Measurements from ENCODE around the gene TMEM115.
A peak's percentile ranks its signal among the peaks of the same experiment; 100 is the strongest.

TMEM115 gene

DNA sequence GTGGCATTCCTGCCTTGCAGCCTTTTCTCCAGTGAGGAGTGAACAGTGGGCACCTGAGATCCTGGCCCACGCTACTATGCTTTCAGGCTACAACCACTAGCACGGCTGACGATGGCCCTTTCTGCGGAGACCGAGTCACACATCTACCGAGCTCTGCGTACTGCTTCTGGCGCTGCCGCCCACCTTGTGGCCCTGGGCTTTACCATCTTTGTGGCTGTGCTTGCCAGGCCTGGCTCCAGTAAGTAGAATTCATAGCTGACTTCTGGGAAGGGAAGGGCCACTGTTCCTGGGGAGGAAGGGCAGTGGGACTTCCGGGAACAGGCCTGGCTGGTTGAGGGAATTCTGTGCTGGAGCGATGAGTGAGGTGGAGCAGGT, 8.0 kb downstream of the TMEM115 start:
- no peak for DNase-seq

DNA sequence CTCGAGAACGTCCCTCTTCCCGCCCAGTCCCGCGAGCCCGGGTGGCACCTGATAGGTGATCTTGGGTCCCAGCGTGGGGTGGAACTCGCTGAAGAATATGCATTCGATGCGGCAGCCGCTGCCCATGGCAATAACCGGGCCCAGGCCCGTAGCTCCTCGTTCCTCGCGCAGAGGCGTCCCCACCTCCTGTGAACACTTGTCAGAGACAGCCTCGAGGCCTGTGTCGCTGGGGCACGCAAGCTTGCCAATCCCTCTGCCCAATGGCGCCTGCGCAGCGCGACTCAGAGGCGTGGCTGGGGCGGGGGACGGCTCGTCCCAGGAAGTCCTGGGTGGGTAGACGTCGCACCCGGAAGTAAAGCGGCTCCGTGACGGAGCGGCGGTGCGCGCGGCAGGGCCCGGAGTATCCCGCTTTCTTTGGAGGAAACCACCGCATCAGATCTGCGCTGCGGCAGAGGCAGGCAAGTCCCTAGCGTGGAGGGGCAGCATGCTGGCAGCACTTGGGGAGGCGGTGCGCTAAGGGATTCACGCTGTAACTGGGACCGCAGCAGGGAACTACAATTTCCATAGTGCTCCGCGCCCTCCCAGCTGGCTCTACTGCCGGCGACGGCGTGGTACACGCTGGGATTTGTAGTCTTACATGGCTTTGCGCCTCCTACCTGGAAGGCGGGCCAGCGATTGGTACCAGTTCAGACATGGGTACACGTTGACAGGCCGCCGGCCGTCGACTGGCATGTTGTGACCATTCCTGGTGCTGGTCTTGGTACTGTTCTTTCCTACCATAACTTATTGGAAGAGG, 8.6 kb downstream of the TMEM115 start, which contains the start of the genes CYB561D2 and NPRL2:
CYB561D2 (plus strand) TSS at position 336 of the 796 bp plus-strand sequence. CDS start 572 bp downstream, outside the sequence.
NPRL2 (minus strand) TSS at position 249 of the 796 bp plus-strand sequence; CDS start at position 126, 123 bp downstream.
- peak; percentile 91 for DNase-seq

DNA sequence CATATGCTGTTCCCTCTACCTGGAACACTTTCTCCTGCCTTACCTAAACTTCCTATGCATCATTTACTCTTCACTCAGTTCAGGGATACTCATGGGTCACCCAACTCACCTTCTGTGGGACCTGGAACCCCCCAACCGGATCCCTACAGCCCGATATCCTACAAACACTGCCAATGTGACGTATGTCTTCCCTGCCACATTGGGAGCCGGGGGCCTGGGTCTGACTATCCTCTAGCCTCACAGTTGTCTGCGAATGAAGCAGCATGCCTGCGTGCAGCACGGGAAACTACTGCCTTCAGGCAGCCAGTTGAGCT, 9.2 kb downstream of the TMEM115 start:
- DNase-seq = no peak

DNA sequence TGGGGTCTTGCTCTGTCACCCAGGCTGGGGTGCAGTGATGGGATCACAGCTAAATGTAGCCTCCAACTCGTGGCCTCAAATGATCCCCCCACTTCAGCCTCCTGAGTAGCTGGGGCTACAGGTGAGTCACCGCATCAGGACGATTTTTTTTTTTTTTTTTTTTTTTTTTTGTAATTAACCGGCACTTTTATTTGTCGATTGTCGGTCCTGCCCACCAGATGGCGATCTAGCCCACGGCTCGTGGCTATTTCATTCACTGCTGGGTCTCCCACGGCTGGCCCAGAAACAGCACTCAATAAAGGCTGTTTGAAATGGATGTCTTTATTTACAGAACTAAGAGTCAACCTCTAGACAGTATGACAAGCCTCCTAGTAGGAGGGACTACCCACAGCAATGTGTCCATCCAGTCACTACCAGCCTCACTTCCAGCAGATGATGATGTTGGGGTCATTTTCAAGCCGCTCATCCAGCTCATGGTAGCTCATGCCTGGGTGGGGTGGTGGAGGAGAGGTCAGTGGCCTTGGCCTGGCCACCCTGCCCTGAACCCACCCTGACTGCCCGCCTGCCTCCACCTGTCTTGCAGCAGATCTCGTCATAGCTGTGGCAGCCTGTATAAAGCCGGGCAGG, 12.0 kb downstream of the TMEM115 start:
- DNase-seq = peak; percentile 76

DNA sequence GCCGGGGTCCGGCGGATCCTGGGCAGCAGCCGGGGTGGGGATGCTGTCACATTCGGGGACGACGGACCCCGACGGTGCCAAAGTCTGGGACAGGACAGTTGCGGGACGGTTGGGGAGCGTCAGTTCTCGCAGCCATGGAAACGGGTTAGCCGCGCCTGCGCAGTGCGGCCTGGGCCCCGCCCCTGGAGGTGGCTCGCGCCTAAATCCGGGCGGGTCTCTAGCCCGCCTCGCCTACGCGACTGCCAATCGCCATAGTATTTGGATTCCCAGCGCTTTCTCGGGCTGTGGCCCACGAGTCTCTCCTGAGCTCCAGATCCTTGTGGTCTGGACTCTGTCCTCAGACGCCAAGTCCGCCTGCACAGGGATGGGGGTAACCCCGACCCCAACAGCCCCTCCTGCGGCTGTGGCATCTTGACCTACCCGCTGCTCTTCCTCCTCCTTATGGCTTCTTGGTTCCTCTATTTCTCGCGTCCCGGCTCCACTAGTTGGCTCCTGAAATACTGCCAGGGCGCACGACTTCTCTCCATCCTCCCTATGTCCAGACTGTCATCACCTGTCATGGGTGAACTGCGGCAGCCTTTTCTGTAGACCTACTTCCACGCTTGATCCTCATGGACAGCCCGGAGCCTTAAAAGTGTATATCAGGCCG, 13.6 kb downstream of the TMEM115 start, which contains the start of gene ZMYND10:
ZMYND10 (minus strand) TSS at position 147 of the 649 bp plus-strand sequence. CDS start 153 bp downstream, outside the sequence.
- peak; percentile 51 for DNase-seq

DNA sequence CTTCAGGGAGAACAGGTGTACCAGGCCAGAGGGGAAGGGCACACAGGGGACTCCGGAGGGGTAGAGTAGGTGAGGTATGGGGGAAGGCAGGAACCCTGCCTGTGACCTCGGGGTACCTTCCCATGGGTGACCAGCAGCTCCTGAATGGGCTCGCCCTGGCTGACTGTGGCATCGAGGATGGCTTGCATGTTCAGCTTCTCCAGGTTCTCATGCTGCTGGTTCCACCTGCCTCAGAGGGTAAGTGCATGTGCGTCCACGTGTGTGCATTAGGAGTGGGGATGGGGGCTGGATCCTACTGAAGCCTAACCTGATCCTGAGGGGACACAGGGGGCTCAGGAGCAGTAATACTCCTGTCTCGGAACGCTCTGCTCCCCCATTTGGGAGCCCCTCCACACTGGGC, 14.3 kb downstream of the TMEM115 start:
- no peak for DNase-seq

DNA sequence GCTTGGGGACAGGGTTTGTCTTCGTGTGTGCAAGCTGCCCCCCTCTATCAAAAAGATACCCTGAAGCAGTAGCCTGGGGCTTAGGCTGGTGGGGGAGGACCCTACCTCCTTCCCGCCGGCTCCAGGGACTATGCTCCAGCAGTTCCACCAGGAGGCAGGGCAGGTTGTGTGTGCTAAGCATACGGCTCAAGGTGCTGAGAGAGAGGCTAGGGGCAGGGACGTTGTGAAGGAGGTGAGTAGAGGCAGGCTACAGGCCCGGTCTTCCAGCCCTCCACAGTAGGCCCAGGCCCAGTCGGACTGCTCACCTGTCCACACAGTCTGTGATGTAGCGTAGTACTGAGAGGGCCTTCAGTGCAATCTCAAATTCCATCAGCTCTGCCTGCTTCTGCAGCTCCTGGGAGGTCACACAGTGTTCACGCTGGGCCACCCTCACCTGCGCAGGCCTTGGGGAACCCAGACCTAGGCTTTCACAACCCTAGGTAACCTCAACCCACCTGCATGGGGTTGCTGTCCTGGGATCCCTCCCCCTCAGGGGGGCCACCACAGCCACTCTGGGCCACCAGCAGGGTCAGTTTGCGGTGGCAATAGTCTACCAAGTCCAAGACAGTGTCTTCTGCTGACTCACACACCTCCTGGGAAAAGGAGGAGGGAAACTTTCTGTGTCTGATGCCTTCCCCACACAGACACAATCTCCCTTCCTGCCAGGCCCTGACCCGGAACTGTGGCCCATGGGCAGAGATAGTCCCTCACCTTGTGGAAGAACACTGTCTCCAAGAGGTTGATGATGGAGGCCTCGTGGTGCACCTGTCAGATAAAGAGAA, 16.3 kb downstream of the TMEM115 start:
- DNase-seq = no peak

DNA sequence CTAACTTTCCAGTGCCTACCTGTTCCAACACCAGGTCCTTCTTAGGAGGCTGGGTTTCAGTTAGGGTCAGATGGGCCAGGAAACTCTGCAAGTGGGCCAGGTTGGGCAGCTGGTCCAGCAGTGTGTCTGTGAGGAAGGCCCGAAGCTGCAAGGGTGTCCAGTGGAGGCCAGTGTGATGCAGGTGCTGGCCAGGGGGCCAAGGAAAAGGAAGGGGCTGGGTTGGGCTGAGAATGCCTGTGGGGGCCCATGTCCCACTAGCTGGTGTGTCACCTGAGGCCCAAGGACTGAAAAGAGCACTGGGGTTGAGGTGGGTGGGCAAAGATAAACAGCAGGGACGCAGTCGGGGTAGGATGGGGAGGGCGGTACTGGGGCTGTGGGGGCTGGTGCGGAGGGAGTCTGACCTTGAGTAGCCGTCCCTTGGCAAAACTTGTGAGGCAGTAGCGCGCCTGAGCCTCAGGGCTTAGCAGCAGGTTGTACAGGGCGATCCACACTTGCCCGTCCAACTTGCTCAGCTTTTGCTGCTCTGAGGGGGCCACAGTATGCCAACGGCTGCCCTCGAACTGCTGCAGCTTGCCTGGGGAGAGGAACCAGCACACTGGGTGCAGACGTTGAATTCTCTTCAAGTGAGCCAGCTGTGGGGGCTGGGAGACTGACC, 17.2 kb downstream of the TMEM115 start:
- no peak for DNase-seq

DNA sequence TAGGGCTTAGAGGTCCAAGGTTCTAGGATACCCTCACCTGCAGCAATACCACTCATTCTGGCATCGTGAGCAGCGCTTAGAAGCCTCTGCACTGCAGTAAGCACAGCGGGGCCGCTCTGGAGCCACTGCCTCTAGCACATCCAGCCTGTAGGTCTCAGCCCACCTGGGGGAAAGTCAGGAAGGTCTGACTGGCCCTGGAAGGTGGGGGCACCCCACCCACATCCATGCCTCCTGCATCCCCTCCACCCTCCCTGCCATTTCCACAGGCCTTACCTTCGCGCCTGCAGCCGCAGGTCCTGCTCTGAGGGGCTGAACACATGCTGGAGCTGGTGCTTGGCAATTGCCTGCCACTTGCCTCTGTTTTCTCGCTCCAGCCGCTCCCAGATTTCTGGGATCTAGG, 17.8 kb downstream of the TMEM115 start:
- DNase-seq = no peak

DNA sequence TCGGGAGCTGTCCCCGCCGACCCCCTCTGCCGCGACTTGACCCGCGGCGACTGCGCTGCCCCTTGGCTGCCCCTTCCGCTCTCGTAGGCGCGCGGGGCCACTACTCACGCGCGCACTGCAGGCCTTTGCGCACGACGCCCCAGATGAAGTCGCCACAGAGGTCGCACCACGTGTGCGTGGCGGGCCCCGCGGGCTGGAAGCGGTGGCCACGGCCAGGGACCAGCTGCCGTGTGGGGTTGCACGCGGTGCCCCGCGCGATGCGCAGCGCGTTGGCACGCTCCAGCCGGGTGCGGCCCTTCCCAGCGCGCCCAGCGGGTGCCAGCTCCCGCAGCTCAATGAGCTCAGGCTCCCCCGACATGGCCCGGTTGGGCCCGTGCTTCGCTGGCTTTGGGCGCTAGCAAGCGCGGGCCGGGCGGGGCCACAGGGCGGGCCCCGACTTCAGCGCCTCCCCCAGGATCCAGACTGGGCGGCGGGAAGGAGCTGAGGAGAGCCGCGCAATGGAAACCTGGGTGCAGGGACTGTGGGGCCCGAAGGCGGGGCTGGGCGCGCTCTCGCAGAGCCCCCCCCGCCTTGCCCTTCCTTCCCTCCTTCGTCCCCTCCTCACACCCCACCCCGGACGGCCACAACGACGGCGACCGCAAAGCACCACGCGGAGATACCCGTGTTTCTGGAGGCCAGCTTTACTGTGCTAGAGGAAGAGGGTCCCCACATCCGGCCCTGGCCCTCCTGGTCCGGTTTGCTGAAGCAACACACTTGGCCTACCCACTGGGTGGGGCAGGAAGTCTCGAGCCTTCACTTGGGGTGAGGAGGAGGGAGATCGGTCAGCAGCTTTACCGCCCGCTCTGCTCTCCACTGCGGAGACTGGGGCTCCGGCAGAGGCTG, 18.6 kb downstream of the TMEM115 start, which contains the start of gene RASSF1:
RASSF1 (minus strand) TSS at position 389 of the 882 bp plus-strand sequence; CDS start at position 358, 31 bp downstream.
- DNase-seq = peak; percentile 77

DNA sequence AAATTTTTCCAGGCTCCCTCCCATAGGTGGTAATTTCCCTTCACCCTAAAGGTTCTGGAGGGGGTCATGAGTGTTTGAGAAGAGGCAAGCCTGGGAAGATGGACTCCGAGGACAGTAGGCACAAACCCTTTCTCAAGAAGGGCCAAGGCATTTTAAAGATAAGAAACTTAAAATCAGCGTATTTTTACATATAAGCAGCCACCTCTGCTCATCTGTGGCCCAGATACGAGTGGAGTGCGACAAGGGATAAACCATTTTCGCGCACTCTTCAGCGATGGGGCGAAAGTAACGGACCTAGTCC, 19.2 kb downstream of the TMEM115 start:
- no peak for DNase-seq

DNA sequence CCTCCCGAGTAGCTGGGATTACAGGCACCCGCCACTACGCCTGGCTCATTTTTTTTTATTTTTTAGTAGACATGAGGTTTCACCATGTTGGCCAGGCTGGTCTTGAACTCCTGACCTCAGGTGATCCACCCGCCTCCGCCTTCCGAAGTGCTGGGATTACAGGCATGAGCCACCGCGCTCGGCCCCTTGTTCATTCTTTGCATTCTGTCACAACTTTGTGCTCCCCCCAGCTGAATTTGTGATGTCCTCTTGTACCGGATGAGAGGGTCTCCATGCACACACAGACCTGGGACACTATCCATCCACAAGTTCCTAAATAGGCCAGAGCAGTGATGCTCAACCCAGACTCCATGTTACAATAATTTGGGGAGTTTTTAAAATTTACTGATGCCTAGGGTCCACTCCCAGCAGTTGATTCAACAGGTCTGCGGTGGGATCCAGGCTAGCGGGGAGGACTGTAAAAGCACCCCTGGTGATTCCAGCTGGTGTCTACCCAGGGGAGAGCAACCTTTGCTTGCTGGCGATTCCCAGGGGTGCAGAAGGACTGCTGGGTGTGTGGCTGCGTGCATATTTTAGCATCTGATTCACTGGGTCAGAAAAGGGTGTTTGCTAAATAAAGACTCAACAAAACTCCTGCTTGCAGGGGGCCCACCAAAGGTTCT, 19.7 kb downstream of the TMEM115 start:
- DNase-seq = peak; percentile 78

DNA sequence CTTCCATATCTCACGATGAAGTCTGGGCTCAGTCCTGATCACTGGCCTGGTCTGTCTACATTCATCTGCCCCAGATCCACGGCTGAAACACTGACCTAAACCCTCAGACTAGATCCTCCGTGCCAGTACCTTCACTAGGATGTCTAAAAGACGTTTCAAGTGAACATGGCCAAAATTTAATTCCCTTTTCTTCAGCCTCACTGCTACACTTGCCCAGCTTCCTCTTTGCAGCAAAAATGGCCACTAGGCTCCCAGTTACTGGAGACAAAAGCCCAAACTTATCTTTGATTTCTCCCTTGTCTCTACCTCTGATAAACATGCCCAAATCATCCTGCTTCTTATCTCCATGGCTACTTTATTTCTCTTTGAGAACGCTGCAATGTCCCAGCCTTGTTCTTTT, 20.4 kb downstream of the TMEM115 start:
- DNase-seq = no peak

DNA sequence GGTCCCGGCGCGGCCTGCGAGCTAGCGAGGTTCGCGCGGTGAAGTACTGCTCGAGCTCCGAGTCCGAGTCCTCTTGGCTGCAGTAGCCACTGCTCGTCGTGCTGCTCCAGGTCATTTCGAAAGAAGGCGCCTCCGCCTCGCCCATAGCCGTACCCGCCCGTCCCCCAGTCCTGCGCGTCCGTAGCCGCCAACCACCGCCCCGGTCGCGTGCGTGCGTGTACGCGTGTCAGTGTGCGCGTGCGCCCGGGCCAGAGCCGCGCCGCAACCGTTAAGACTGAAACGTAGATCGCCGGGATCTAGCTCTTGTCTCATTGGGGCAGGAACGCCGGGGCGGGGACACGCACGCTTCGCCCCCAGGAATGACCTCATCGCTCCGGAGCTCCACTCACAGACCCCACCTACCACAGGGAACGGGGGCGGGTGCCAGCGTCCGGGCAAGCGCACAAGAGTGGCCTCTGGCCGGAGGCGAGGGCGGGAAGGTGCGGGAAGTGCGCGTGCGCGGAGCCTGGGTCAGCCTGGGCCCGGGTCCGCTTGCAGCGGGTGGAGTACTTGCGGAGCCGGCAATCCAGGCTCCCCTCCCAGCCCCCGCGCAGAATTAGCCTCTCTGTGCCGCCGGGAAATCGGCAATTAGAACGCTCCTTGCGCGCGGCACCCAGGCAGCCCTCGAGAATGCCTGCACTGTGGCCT, 22.0 kb downstream of the TMEM115 start:
- peak; percentile 99 for DNase-seq

DNA sequence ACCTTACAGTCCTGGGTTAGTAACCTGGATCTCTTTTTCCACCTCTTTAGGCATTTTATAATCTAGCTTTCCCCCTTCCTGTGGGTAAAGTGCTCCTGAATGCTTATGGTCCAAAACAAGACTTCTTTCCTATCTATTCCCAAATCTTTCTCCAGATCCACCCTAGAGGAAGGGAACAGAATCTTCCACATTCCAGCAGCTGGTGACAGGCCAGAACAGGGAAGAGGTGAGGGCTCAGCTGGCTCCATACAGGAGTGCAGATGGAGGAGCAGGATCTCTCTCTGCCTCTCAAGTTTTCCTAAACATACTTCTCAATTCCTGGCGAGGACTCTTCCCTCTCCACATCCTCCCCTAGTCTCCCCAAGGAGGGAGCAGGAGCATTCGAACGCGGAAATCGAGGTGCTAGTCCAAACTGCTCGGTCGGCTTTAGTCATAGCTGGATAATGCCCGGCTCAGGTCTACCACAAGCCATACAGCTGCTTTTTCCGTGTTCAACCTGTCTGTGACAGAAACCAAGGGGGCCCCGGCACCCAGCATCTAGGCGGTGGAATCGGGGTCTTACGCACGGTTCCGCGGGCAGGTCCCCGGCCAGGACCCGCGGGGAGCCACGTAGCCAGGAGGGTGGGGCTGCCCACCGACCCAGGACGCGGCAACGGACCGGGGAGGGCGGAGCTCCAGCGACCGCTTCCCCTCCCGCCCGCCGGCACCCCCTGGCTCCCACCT, 22.7 kb downstream of the TMEM115 start:
- DNase-seq = peak; percentile 31

DNA sequence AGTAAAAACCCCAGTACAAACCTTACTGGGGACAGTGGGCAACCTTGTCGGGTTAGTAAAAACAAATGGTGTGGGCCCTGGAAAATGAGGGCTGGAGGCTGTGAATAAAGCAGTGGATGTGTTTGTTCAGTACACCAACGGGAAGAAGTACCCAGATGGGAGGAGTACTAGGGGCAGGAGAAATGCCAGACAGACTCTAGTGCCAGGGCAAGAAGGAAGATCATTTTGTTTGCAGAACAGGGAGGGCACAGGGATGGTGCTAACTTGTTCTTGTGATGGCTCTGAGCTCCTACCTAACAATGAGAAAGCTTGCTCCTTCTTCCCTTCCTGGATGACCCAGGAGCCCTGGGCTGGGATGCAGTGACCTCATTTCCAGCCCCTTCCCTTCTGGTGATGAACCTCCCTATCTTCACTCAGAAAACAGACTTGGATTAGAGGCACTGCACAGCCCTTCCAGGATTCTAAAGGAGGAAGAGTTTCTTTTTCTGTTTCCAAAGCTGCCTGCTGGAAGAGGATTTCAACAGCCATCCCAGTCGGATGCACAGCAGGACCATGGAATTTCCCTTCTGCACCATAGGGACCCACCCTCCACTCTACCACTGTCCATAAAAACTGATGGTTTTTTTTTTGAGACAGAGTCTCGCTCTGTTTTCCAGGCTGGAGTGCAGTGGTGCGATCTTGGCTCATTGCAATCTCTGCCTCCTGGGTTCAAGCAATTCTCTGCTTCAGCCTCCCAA, 24.8 kb downstream of the TMEM115 start:
- DNase-seq = no peak

DNA sequence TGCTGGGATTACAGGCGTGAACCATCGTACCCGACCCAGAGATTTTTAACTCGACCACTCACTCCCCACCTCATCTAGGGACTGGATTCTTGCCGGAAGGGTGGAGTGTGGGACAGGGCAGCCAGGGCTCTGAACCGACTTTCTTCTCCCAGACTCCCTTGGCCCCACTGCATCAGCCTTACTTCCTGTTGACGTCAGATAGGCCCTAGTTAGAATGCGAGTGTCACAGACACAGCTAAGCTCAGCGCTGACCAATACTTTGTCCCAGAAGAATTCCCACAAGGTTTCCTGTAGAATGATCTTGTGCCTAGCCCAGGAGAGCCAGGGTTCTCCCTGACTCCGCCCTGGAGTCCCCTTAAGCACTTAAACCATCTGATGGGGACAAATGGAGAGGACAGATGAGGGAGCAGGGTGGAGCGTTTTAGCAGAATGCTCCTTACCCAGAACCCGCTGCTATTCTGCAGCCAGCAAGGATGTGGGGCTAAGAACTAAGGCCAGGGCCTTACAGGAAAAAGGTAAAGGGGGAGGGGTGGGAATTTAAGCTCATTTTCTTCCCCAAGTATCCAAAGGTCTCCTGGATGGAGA, 25.5 kb downstream of the TMEM115 start:
- peak; percentile 55 for DNase-seq

DNA sequence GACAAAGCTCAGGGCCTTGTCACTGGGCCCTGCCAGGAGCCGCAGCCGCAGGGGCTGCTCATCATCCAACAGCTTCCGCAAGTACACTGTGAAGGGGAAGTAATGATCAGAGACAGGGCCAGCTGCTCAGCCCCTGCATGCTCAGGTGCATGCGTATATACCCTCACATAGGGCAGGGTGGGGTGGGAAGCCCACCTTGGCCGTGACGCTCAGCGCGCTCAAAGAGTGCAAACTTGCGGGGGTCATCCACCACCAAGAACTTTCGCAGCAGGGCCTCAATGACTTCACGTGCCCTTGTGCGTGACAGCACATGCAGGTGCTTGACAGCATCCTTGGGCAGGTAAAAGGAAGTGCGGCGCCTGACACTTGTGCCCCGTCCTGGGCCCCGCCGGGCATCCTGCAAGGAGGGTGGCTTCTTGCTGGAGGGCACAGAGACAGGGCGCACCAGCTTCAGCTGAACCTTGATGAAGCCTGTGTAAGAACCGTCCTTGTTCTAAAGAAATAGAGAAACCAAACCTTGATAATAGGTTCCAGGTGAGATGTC, 27.9 kb downstream of the TMEM115 start:
- no peak for DNase-seq
